ENCODE data around the gene TTLL9. TPM values are rescaled to one million over a fixed set of nuclear protein-coding genes. Genes with fewer than 3 reads are reported as not detected.

Gene TTLL9
- total RNA-seq, 1 experiment from 2014 or later = not detected

DNA sequence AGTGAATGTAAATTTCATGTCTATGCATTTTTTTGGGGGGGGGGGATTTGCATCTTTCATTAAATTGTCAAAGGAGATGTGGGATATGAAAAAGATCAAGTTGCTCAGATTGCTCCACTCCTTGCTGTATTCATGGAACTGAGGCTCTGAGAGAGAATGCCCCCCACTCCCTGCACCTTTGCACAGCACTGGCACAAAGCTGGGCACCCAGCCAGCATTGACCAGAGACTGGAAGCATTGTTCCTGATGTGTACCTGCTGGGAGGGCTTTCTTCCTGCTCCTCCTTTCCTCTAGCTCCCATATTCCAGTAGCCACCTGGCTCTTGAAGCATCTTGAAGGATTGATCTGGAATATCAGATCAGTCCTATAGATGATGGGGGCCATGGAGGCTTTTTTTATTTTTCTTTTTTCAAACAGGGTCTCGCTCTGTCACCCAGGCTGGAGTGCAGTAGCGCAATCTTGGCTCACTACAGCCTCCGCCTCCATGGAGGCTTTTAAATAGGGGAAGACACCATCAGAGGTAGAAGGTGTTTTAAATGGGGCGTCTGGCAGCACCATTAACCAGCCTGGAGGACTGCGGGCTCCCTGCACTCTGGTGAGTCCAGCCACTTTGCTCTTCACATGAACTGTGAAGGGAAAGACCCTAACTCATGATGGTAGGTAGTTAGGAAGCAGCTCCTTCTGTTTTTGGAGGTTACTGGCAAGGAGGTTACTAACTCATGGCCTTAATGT lies 11.0 kb upstream of the TTLL9 start:
- Histone ChIP-seq H3K4me3 (ENCODE audit: low read depth, low read length, poor library complexity, severe bottlenecking) (no peak overlapping the region), H3K36me3 (ENCODE audit: insufficient read depth, low read length, poor library complexity, severe bottlenecking) (no peaks in the 10 kb centered on the region), H3K27ac (ENCODE audit: low read depth, low read length, poor library complexity, severe bottlenecking) (no peak overlapping the region), H3K9me3 (ENCODE audit: low read depth, low read length, poor library complexity, severe bottlenecking) (no peaks in the 10 kb centered on the region), H3K27me3 (replicated peaks; ENCODE audit: insufficient read depth, low read depth, low read length, poor library complexity) (peaks cover 57% of the 10 kb centered on the region), H3K4me1 (ENCODE audit: insufficient read depth, low read length, poor library complexity, severe bottlenecking) (peaks cover 4% of the 10 kb centered on the region)
- TF ChIP-seq EZH2 (IDR thresholded peaks at IDR 0.05; ENCODE audit: borderline replicate concordance, low read depth, low read length, poor library complexity, severe bottlenecking) = no peak
- TF ChIP-seq, protein P1, sequence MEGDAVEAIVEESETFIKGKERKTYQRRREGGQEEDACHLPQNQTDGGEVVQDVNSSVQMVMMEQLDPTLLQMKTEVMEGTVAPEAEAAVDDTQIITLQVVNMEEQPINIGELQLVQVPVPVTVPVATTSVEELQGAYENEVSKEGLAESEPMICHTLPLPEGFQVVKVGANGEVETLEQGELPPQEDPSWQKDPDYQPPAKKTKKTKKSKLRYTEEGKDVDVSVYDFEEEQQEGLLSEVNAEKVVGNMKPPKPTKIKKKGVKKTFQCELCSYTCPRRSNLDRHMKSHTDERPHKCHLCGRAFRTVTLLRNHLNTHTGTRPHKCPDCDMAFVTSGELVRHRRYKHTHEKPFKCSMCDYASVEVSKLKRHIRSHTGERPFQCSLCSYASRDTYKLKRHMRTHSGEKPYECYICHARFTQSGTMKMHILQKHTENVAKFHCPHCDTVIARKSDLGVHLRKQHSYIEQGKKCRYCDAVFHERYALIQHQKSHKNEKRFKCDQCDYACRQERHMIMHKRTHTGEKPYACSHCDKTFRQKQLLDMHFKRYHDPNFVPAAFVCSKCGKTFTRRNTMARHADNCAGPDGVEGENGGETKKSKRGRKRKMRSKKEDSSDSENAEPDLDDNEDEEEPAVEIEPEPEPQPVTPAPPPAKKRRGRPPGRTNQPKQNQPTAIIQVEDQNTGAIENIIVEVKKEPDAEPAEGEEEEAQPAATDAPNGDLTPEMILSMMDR (conservative IDR thresholded peaks at IDR 0.05; ENCODE audit: low read depth, low read length) = no peak
- no TSS peak for BruUV-seq (replicated peaks)
- DNase-seq (ENCODE audit: low spot score) = no peak
- intact Hi-C loops (cut with micrococcal nuclease; ENCODE audit: unreplicated experiment) = no loop called here
- CTCF ChIA-PET = interaction anchor here (0.6 kb wide), 1 partner anchor 670 kb away, joined by 7 read pairs; no protein-coding TSS in a partner anchor
- POLR2A ChIA-PET (ENCODE audit: low non-redundant PET) = interaction anchor here (0.5 kb wide), 1 partner anchor 93 kb away, joined by 3 read pairs; no protein-coding TSS in a partner anchor

DNA sequence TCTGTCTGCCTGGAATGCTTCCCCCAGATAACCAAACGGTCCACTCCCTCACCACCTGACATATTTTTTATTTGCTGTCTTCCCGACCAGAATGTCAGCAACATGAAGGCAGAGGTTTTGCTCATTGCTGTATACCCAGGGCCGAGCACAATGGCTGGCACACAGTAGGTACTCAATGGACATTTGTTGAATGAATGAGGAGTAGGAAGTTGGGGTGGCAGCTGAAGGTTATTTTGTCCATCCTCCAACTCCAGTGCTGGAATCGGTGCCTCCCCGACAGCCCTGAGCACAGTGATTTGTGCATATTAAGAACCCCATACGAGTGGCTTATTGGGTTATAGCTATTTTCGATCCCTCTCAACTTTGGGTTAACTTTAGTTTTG lies 10.4 kb upstream of the TTLL9 start:
- CTCF ChIA-PET = no interaction called here
- DNase-seq (ENCODE audit: low spot score) = no peak
- Histone ChIP-seq H3K27me3 (replicated peaks; ENCODE audit: insufficient read depth, low read depth, low read length, poor library complexity) (peaks cover 54% of the 10 kb centered on the region), H3K4me1 (ENCODE audit: insufficient read depth, low read length, poor library complexity, severe bottlenecking) (peaks cover 4% of the 10 kb centered on the region), H3K27ac (ENCODE audit: low read depth, low read length, poor library complexity, severe bottlenecking) (no peak overlapping the region), H3K36me3 (ENCODE audit: insufficient read depth, low read length, poor library complexity, severe bottlenecking) (no peaks in the 10 kb centered on the region), H3K9me3 (ENCODE audit: low read depth, low read length, poor library complexity, severe bottlenecking) (no peaks in the 10 kb centered on the region), H3K4me3 (ENCODE audit: low read depth, low read length, poor library complexity, severe bottlenecking) (no peak overlapping the region)
- POLR2A ChIA-PET (ENCODE audit: low non-redundant PET) = no interaction called here
- BruUV-seq (replicated peaks) = no TSS peak
- intact Hi-C loops (cut with micrococcal nuclease; ENCODE audit: unreplicated experiment) = no loop called here
- TF ChIP-seq, protein P1 (conservative IDR thresholded peaks at IDR 0.05; ENCODE audit: low read depth, low read length) = no peak
- TF ChIP-seq EZH2 (IDR thresholded peaks at IDR 0.05; ENCODE audit: borderline replicate concordance, low read depth, low read length, poor library complexity, severe bottlenecking) = no peak

DNA sequence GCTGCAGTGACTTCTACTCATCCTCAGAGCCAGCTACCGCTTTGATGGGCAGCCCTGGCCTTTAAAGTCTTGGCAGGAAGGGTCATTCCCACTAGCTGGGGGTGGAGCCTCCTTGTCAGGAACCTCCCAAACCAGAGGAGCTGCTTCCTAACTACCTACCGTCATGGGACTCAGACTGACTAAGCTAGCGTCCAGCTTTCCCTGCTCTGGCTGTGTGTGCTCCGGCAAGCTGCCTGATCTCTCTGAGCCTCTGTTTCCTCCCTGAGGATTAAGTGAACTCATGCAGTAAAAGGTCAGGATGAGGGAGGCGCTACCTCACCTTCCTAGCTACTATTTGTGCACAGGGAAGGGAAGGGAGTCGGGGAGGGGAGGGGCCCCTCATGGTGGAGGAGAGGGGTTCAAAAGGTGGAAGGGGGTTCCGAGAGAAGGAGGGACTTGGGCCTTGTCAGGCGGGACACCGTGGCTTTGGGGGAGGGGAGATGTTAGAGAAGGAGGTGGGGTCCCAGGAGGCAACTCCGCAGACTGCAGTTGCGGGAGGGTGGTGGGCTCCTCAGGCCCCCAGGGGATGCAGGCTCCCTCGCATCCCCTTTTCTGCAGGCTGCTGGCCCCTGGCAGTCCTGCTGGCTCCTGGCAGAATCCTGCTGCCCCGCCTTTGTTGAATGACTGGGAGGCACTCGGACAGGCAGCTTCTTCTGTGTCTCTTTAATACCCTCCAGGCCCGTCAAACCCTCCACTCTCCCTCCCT lies 9.9 kb upstream of the TTLL9 start:
- no TSS peak for BruUV-seq (replicated peaks)
- no peaks in the 10 kb centered on the region for H3K9me3 ChIP-seq (ENCODE audit: low read depth, low read length, poor library complexity, severe bottlenecking)
- peaks cover 4% of the 10 kb centered on the region for H3K4me1 ChIP-seq (ENCODE audit: insufficient read depth, low read length, poor library complexity, severe bottlenecking)
- TF ChIP-seq, protein P1 (conservative IDR thresholded peaks at IDR 0.05; ENCODE audit: low read depth, low read length) = no peak
- TF ChIP-seq EZH2 (IDR thresholded peaks at IDR 0.05; ENCODE audit: borderline replicate concordance, low read depth, low read length, poor library complexity, severe bottlenecking) = no peak
- no peak overlapping the region for H3K27ac ChIP-seq (ENCODE audit: low read depth, low read length, poor library complexity, severe bottlenecking)
- ChIA-PET CTCF (no interaction called here), POLR2A (ENCODE audit: low non-redundant PET) (no interaction called here)
- no peaks in the 10 kb centered on the region for H3K36me3 ChIP-seq (ENCODE audit: insufficient read depth, low read length, poor library complexity, severe bottlenecking)
- no peak for DNase-seq (ENCODE audit: low spot score)
- intact Hi-C loops (cut with micrococcal nuclease; ENCODE audit: unreplicated experiment) = no loop called here
- H3K4me3 ChIP-seq (ENCODE audit: low read depth, low read length, poor library complexity, severe bottlenecking) = peak overlapping the region; percentile 52
- H3K27me3 ChIP-seq (replicated peaks; ENCODE audit: insufficient read depth, low read depth, low read length, poor library complexity) = peaks cover 48% of the 10 kb centered on the region
